Measurements from ENCODE around the gene KCNB1. TPM values are rescaled to one million over a fixed set of nuclear protein-coding genes. Genes with fewer than 3 reads are reported as not detected.

Gene KCNB1
- total RNA-seq, 1 experiment from 2014 or later = 0.68 TPM

GRCh38 chr20:49457444-49457843, 25.0 kb downstream of the KCNB1 start:
- Histone ChIP-seq H3K23me2 (ENCODE audit: insufficient read length, low read depth, low read length, poor library complexity, severe bottlenecking) (no peaks in the 10 kb centered on the region), H3K14ac (ENCODE audit: insufficient read depth, low read length) (no peak overlapping the region), H4K8ac (replicated peaks; ENCODE audit: insufficient read length, low read depth, low read length) (no peak overlapping the region), H3K4me2 (ENCODE audit: insufficient read depth, insufficient read length, low read length) (no peak overlapping the region), H3K56ac (ENCODE audit: insufficient read length, low read depth, low read length) (no peak overlapping the region), H2BK5ac (ENCODE audit: insufficient read length, low read length) (no peak overlapping the region), H2BK15ac (ENCODE audit: low read depth, low read length) (no peak overlapping the region), H3K18ac (ENCODE audit: insufficient read length, low read depth, low read length) (no peak overlapping the region), H3K9me3 (ENCODE audit: control insufficient read depth, low read depth, low read length) (no peaks in the 10 kb centered on the region), H3K4ac (ENCODE audit: low read depth, low read length) (no peak overlapping the region), H3K23ac (ENCODE audit: insufficient read length, low read depth, low read length) (no peak overlapping the region), H2BK20ac (ENCODE audit: low read depth, low read length, poor library complexity, severe bottlenecking) (no peak overlapping the region), H3K79me1 (ENCODE audit: insufficient read depth, low read depth, low read length, poor library complexity, severe bottlenecking) (no peaks in the 10 kb centered on the region), H4K20me1 (ENCODE audit: control insufficient read depth, insufficient read depth, insufficient read length) (no peaks in the 10 kb centered on the region), H3K27me3 (ENCODE audit: insufficient read depth, low read length) (no peaks in the 10 kb centered on the region), H2BK120ac (ENCODE audit: low read depth, low read length, poor library complexity, severe bottlenecking) (no peak overlapping the region), H3K4me1 (ENCODE audit: insufficient read depth, low read length) (no peaks in the 10 kb centered on the region), H4K5ac (ENCODE audit: insufficient read length, low read depth, low read length) (no peak overlapping the region), H2BK12ac (ENCODE audit: insufficient read length, low read depth, low read length) (no peak overlapping the region), H4K91ac (ENCODE audit: insufficient read length, low read depth, low read length) (no peak overlapping the region), H3K9ac (ENCODE audit: extremely low read depth, insufficient read length, low read length) (no peak overlapping the region), H2AK5ac (ENCODE audit: insufficient read length, low read length) (no peak overlapping the region), H3T11ph (ENCODE audit: low read length) (no peak overlapping the region), H3K27ac (ENCODE audit: insufficient read length, low read depth, low read length) (no peak overlapping the region), H3K79me2 (ENCODE audit: insufficient read depth, low read length) (no peaks in the 10 kb centered on the region), H2AFZ (ENCODE audit: low read length) (no peak overlapping the region)
- Mint-ChIP-seq H3K36me3 (ENCODE audit: insufficient read depth in 1 of 3, low read depth in 3 of 3) (no peaks in the 10 kb centered on the region), H3K27ac (no peak overlapping the region), H3K9me3 (no peaks in the 10 kb centered on the region), H3K4me1 (no peaks in the 10 kb centered on the region), H3K4me3 (no peak overlapping the region), H3K27me3 (ENCODE audit: low read depth) (peaks cover 1% of the 10 kb centered on the region; the same call in 1 of the 2 replicates)
- no peak for DNase-seq
- no CpG with 5 or more reads among the region's 1 CpG for WGBS (ENCODE audit: extremely low coverage, insufficient read length, low lambda C conversion rate)
- TF ChIP-seq CTCF (conservative IDR thresholded peaks at IDR 0.05) = no peak

All from H9 (cell line).